PC-9 (cell line): ENCODE data around the gene PDE3B. TPM values are rescaled to one million over a fixed set of nuclear protein-coding genes. Genes with fewer than 3 reads are reported as not detected.
"Not testable (repeated sequence)": the region's sequence is repeated elsewhere in the genome, so short reads cannot be mapped to it uniquely, and the experiment has no call there.

Source experiments
- BruUV-seq: library from RNA; stranded (reverse); fragments of 400-500 nt; replicated peaks from 2 replicates; lab custom pipeline; 2021; lab: Mats Ljungman, UMichigan
- CTCF ChIA-PET: fragments of 300-600 bp; sonication (Branson Sonifier 250); formaldehyde crosslinking; loops from one replicate; lab custom pipeline; 2022; ENCODE audit warnings: antibody characterized with exemption; lab: Charles Lee
- POLR2A ChIA-PET: fragments of 300-600 bp; sonication (Branson Sonifier 250); formaldehyde crosslinking; loops from one replicate; lab custom pipeline; 2022; ENCODE audit warnings: antibody characterized with exemption; ENCODE audit not compliant: unreplicated experiment; lab: Charles Lee
- DNase-seq, 2 experiments: peaks; one replicate each; pipeline versions ENCODE4 v3.0.0 to v3.0.0-alpha.2; 2015 to 2022; ENCODE audit warnings: mixed read lengths in 1 of 2
- H2AFZ ChIP-seq: fragments of 200-600 bp; sonication (generic); 2 replicates; pipeline ENCODE4 v1.8.1; 2017; ENCODE audit warnings: antibody characterized with exemption
- H3F3A ChIP-seq: fragments of 200-600 bp; sonication (generic); 2 replicates; pipeline ENCODE4 v1.8.1; 2017; ENCODE audit warnings: antibody characterized with exemption, mild to moderate bottlenecking, low read depth; ENCODE audit not compliant: insufficient read depth
- H3K27ac ChIP-seq: fragments of 200-600 bp; sonication (generic); 2 replicates; pipeline ENCODE4 v1.6.1; 2016; ENCODE audit warnings: mixed run types
- H3K27me3 ChIP-seq: fragments of 200-600 bp; sonication (generic); 2 replicates; pipeline ENCODE4 v1.6.1; 2016; ENCODE audit warnings: low read depth, mixed run types; ENCODE audit not compliant: insufficient read depth
- H3K36me3 ChIP-seq: fragments of 200-600 bp; sonication (generic); 2 replicates; pipeline ENCODE4 v1.6.1; 2016; ENCODE audit warnings: low read depth, mixed run types
- H3K4me1 ChIP-seq: fragments of 200-600 bp; sonication (generic); replicated peaks from 2 replicates; pipeline ENCODE4 v1.6.1; 2016; ENCODE audit warnings: mixed run types; ENCODE audit not compliant: insufficient read depth
- H3K4me2 ChIP-seq: fragments of 200-600 bp; sonication (generic); 2 replicates; pipeline ENCODE4 v1.6.1; 2017; ENCODE audit warnings: mixed run types
- H3K4me3 ChIP-seq: fragments of 200-600 bp; sonication (generic); 2 replicates; pipeline ENCODE4 v1.6.1; 2016; ENCODE audit warnings: mixed run types
- H3K79me2 ChIP-seq: fragments of 200-600 bp; sonication (generic); 2 replicates; pipeline ENCODE4 v1.6.1; 2017; ENCODE audit warnings: low read depth, mixed run types
- H3K9me2 ChIP-seq: fragments of 200-600 bp; sonication (generic); 2 replicates; pipeline ENCODE4 v1.8.1; 2017; ENCODE audit warnings: mild to moderate bottlenecking; ENCODE audit not compliant: insufficient read depth
- H3K9me3 ChIP-seq: fragments of 200-600 bp; sonication (generic); 2 replicates; pipeline ENCODE4 v1.8.1; 2016; ENCODE audit warnings: low read depth; ENCODE audit not compliant: insufficient read depth
- H4K20me1 ChIP-seq: fragments of 200-600 bp; sonication (generic); 2 replicates; pipeline ENCODE4 v1.8.1; 2017; ENCODE audit not compliant: insufficient read depth
- CTCF ChIP-seq: fragments of 200-600 bp; sonication (generic); conservative IDR thresholded peaks from 2 replicates; pipeline ENCODE4 v1.6.1; 2017; ENCODE audit warnings: mixed run types, antibody characterized with exemption, mild to moderate bottlenecking, moderate library complexity
- EZH2 ChIP-seq: fragments of 200-600 bp; sonication (generic); IDR thresholded peaks from 2 replicates; pipeline ENCODE4 v1.8.0; 2017; ENCODE audit warnings: antibody characterized with exemption, low read depth
- intact Hi-C: fragments of 100-400 bp; cut with micrococcal nuclease; formaldehyde crosslinking; loops from one replicate; pipeline ENCODE4 v1.10.0; 2022; ENCODE audit not compliant: unreplicated experiment
- total RNA-seq: library from RNA; stranded (reverse); gene quantifications from 2 replicates; pipeline ENCODE4 v1.2.3, GENCODE V29; 2021

PDE3B gene
- total RNA-seq, 1 experiment from 2014 or later, result not detected

- Histone ChIP-seq H3K27ac (no peak overlapping the region), H3K79me2 (no peaks in the 10 kb centered on the region), H3F3A (no peaks in the 10 kb centered on the region), H4K20me1 (no peaks in the 10 kb centered on the region), H3K4me2 (no peak overlapping the region), H3K4me1 (no peaks in the 10 kb centered on the region), H2AFZ (no peak overlapping the region), H3K4me3 (no peak overlapping the region), H3K27me3 (no peaks in the 10 kb centered on the region), H3K9me2 (no peaks in the 10 kb centered on the region), H3K36me3 (no peaks in the 10 kb centered on the region), H3K9me3 (no peaks in the 10 kb centered on the region)
- intact Hi-C loops, result no loop called here
- BruUV-seq, result no TSS peak
- CTCF ChIA-PET, result no interaction called here
- TF ChIP-seq EZH2 (no peak), CTCF (no peak)
- POLR2A ChIA-PET, result no interaction called here
- no peak for DNase-seq
Observed at GRCh38 chr11:14625586-14626205, 17.9 kb upstream of the PDE3B start.

DNA sequence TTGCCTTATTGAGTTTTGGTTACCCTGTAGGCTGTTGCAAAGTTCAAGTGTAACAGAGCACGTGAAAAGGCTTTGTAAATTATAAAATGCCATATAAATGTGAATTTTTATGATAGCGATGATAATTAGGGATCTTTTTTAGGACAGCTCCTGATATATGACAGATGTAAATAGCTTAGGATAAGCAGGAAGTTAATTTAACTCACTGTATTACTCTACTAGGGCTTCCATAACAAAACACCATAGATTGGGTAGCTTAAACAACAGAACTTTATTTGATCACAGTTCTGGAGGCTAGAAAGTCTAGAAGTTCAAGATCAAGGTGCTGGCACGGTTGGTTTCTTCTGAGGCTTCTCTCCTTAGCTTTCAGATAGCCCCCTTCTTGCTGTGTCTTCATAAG is 17.0 kb upstream of the PDE3B start:
- Histone ChIP-seq H4K20me1 (no peaks in the 10 kb centered on the region), H2AFZ (no peak overlapping the region), H3K9me2 (no peaks in the 10 kb centered on the region), H3F3A (no peaks in the 10 kb centered on the region), H3K36me3 (no peaks in the 10 kb centered on the region), H3K79me2 (no peaks in the 10 kb centered on the region), H3K9me3 (no peaks in the 10 kb centered on the region), H3K27me3 (no peaks in the 10 kb centered on the region), H3K4me3 (no peak overlapping the region), H3K4me1 (no peaks in the 10 kb centered on the region), H3K4me2 (no peak overlapping the region), H3K27ac (no peak overlapping the region)
- ChIA-PET CTCF (no interaction called here), POLR2A (no interaction called here)
- no TSS peak for BruUV-seq
- DNase-seq, result no peak
- TF ChIP-seq EZH2 (no peak), CTCF (no peak)
- intact Hi-C loops, result no loop called here

- H3K4me1 ChIP-seq, H3K4me2 ChIP-seq, H4K20me1 ChIP-seq, H3K9me2 ChIP-seq, H3K27ac ChIP-seq, POLR2A ChIA-PET, intact Hi-C loops, H3K36me3 ChIP-seq, H3K27me3 ChIP-seq, CTCF ChIA-PET, H3F3A ChIP-seq, H3K79me2 ChIP-seq, BruUV-seq, H2AFZ ChIP-seq, H3K9me3 ChIP-seq, DNase-seq, H3K4me3 ChIP-seq: not testable (repeated sequence)
Observed at GRCh38 chr11:14633506-14634224, 9.9 kb upstream of the PDE3B start.
